Left renal cortex interstitium (tissue), 4 donors: ENCODE results near the gene EHMT1. TPM values are rescaled to one million over a fixed set of nuclear protein-coding genes. Genes with fewer than 3 reads are reported as not detected.
A peak's percentile ranks its signal among the peaks of the same experiment; 100 is the strongest.
"Not testable (repeated sequence)": the region's sequence is repeated elsewhere in the genome, so short reads cannot be mapped to it uniquely, and the experiment has no call there.

ENCODE experiments used
- DNase-seq, 4 donors: peaks; one replicate each; pipeline ENCODE4 v3.0.0-alpha.2; 2013; ENCODE audit warnings: low read depth in 4 of 4, low spot score in 2 of 4, missing footprints in 1 of 4
- polyA plus RNA-seq, 4 donors: library from polyadenylated mRNA; unstranded; fragments of 120-200 nt; gene quantifications; one replicate each; pipeline ENCODE4 v1.2.1, GENCODE V29; 2013; ENCODE audit not compliant: insufficient read length in 4 of 4

EHMT1 gene
- polyA plus RNA-seq, 4 donors: 64.0 to 89.3 (median 74.9) TPM

DNA sequence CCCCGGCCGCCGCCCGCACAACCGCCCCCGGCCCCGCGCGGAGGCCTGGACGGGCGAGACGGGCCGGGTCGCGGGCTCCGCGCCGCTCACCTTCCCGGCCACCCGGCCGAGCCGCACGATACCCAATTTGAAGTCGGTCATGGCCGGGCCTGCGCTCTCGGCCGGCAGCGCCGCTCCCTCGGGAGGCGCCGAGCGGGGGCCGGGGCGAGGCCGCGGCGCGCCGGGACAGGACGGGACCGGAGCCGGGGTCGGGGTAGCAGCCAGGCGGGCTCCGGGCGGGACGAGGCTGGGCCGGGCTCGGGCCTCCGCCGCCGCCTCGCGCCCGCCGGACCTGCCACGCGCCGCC lies 28.7 kb upstream of the EHMT1 start:
- DNase-seq: no peak

DNA sequence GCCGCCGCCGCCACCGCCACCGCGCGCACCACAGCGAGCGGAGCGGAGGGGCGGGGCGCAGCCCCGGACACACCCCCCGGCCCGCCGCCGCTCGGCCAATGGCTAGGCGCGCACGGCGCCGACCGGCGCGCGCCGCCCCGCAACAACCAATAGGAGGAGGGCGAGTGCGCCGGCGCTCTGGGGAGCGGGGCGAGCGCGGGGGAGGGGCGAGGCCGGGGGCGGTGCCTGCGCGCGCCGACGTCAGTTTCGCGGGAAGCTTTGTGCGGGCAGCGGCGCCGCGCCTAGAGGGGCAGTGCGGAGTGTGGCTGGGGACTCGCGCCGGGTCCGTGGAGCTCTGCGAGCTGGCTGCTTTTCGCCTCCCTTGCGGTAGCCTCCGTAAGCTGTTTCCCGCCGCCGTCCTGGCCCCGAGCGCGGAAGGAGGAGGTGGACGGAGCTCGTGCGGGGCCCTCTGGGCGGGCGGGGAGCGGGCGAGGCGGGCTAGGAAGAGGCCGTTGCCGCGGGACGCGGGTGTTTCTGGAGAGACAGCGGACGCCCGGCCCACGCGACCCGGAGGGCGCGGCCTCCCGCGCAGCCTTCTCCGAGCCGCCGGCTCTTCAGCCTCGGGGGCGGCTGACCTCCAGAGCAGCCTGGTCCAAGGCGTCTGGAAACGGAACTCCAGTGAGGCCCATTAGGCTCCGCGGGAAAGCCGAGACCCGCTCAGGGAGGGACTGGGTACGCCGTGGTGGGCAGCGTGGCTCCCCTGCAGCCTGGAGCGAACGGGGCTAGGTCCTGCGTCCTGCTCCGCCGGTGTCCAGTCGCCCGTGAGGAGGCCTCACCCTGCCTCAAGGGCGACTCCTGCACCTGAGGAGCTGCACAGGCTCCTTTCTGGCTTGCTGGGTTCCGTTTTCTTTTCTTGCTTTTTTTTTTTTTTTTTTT lies 28.1 kb upstream of the EHMT1 start, which contains the start of gene ZMYND19:
ZMYND19 (minus strand) TSS at position 44 of the 915 bp plus-strand sequence. CDS start 249 bp downstream, outside the sequence.
- DNase-seq: peak; percentile 62 to 83 (median 74)

DNA sequence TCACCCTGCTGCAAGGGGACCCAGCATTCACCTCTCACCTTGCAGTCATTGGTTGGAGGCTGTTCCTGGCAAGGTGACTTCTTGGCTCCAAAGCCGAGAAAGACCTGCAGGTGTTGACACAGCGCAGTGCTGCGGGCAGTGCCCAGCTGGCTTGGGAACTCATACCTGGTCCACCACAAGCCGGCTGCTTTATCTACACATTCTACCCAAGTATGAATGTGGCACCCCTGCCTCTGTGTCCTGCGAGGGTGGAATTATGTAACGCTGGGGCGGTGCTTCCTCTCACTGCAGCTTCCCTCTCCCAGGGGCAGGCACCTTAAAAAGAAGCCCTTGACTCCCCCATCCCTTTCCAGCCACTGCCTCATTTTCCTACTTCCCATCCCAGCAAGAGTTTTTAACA lies 26.0 kb upstream of the EHMT1 start:
- no peak for DNase-seq

DNA sequence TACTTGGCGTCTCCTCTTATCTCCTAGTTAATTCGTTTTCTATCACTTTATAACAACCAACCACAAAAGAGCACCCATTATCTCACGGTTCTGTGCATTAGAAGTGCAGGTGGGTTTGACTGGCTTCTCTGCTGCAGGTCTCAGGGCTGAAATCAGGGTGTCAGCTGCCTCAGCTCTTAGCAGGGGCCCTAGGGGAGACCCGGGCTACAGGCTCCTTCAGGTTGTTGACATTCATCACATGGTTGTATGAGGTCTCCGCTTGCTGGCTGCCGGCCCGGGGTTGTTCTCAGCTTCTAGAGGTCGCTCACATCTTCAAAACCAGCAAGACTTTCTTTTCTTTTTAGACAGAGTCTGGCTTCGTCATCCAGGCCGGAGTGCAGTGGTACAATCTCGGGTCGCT lies 25.6 kb upstream of the EHMT1 start:
- DNase-seq: no peak

DNA sequence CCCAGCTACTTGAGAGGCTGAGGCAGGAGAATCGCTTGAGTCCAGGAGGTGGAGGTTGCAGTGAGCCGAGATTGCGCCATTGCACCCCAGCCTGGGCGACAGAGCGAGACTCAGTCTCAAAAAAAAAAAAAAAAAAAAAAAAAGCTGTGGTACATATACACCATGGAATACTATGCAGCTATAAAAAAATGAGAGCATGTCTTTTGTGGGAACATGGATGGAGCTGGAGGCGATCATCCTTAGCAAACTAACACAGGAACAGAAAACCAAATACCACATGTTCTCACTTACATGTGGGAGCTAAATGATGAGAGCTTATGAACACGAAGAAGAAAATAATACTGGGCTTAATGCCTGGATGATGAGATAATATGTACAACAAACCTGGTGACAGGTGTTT lies 22.2 kb upstream of the EHMT1 start:
- DNase-seq: not testable (repeated sequence)

DNA sequence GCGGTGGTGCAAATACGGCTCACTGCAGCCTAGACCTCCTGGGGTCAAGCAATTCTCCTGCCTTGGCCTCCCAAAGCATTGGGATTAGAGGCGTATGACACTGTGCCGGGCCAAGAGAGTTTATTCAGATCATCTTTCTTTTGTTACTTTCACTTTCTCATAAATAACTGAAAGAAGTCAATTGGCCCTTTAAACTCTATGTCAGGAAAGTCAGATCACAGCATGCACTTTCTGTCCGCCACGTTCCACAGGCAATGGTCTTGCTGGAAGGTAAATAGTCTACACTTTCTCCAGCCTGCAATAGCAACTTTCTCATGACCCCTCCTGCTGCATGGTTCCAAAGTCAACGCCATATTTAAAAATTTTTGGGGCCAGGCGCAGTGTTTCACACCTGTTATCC lies 19.9 kb upstream of the EHMT1 start:
- DNase-seq: no peak

DNA sequence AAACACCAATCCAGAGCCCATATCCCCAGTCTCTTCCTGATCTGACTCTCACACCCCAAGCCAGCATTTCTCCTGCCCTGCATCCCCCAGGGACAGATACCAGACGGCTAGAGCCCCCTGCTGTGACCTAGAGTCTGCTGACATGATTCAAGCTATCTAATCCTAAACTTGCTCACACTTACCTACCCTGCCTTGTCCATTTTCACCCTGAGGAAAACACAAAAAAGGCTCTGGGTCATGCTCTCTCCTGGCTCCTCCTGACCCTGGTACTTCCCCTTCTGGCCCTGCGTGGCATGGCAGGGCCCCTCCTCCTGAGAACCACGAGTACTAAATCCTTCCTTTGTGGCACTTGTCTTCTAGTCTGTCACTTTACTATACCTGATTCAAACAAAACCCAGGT lies 16.1 kb upstream of the EHMT1 start:
- DNase-seq: no peak

DNA sequence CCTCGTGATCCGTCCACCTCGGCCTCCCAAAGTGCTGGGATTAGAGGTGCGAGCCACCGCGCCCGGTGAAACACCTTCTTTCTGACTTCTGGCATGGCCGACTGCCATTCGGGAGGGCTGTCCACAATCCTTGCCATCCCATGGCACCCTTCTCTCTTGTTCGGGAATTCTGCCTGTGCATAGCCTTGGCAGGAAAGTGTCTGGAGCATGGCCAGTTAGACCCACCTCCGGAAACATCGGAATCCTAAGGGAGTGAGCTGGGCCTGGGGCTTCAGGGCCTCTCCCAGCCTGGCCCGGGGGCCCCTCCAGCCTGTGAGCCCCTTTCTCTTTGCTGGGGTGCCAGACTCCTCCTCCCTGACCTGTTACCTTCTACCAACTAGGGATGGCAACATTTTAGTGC lies 14.9 kb upstream of the EHMT1 start:
- DNase-seq: no peak

DNA sequence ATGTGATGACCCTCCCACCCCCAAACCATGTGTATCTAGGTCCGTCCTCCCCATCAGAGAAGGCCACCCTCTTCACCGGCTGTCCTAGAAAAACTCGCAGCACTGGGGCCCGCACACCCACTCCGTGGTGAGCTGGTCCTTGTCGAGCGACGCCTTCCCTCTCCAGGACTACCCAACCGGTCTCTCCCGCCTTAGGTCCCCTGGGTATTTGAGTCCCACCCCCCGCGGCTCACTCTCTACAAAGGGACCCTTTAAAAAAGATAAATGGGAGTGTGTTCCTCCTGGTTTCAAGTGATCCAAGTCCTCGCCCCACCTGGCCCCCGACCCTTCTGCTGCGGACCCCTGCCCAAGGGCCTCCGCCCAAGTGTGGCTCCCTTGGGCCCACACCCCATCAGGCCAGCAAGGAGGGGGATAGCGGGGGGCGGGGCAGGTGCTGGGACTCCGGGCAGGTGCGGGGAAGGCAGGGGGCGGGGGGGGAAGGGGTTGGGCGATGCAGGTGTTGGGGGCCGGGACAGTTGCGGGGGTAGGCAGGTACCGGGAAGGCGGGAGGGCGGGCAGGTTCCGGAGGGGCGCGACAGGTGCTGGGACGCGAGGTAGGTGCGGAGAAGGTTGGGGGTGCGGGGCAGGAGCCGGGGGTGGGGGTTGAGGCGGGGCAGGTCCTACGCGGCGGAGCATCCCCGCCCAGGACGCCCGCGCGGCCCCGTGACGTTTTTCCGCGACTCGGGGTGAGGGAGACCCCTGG lies 14.3 kb upstream of the EHMT1 start:
- no peak for DNase-seq

DNA sequence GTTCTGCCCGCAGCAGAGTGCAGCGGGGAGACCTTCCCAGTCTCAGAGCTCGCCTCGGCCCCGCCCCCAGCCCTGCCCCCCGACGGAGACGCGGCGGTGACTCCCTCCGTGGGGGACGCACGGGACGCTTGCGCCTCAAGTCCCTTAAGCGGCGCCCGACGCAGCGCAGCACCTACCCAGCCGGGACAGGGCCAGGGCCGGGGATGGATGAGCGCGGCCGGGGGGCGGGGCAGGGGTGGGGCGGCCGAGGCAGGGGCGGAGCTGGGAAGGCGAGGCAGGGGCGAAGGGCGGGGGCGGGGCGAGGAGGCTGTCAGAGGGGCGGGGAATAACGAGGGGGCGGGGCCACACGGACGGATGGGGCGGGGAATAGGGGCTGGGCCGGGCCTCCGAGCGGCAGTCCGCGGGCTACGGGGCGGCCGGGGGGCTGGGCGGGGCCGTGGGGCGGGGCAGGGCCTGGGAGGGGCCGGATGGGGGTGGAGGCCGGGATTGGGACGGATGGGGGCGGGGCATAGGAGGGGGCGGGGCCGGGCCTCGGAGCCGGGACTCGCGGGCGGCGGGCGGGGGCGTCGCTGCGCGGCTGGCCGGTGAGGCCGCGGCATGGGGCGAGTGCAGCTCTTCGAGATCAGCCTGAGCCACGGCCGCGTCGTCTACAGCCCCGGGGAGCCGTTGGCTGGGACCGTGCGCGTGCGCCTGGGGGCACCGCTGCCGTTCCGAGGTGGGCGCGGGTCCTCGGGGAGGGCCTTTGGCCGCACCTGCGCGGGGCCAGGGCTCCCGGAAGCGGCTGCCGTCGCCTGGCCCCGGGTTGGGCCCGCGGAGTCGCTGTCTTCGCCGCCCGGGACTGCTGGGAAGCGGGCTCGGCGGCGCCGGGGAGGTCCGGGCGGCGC lies 13.4 kb upstream of the EHMT1 start, which contains the start of gene ARRDC1:
ARRDC1 (plus strand) TSS at position 566 of the 884 bp plus-strand sequence; CDS start at position 598, 32 bp downstream.
- DNase-seq: peak in 3 of 4 donors; percentile 69 to 85 (median 77)

DNA sequence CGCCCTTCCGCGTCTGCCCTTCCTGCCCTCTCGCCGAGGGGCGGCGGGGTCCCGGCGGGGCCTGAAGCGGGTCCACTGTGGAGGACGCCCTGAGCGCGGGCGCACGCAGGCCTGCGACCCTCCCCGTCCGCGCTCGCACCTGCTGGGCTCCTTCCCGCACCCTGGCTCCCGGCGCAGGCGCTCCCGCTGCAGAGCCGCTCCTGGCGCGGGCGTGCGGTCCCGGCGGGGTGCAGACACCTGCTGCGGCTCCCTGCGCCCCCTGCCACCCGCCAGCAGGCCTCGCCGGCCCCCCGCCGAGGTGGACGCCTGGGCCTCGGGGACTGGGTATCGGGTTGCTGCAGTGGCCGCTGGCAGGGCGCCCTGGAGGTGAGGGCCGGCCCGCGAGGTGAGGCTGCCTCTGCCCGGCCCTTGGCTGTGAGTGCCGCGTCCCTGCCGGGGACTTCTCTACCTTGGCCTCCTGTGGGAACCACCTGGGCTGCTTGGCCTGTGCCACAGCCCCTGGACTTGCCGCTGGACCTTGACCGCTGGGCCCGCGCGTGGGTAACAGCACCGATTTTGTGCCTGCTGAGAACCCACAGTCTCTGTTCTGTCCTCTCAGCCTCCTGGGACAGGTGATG lies 12.7 kb upstream of the EHMT1 start:
- no peak for DNase-seq

DNA sequence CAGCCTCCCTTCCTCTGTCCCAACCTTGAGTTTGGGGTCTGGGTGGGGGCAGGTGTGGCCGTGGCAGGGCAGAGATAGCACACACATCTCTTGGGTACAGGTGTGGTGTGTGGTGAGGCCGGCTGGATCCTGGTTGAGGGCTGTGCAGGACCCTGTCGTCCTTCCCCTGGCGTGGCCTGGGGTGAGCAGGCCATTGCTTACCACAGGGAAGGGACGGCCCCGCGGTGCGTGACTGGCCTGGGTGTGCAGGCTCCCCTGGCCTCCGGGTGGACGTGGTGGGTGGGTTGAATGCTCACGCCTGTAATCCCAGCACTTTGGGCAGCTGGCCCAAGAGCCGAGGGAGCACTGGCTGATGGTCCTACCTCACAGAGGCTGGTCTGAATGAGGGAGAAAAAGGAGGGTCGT lies 12.1 kb upstream of the EHMT1 start:
- no peak for DNase-seq

DNA sequence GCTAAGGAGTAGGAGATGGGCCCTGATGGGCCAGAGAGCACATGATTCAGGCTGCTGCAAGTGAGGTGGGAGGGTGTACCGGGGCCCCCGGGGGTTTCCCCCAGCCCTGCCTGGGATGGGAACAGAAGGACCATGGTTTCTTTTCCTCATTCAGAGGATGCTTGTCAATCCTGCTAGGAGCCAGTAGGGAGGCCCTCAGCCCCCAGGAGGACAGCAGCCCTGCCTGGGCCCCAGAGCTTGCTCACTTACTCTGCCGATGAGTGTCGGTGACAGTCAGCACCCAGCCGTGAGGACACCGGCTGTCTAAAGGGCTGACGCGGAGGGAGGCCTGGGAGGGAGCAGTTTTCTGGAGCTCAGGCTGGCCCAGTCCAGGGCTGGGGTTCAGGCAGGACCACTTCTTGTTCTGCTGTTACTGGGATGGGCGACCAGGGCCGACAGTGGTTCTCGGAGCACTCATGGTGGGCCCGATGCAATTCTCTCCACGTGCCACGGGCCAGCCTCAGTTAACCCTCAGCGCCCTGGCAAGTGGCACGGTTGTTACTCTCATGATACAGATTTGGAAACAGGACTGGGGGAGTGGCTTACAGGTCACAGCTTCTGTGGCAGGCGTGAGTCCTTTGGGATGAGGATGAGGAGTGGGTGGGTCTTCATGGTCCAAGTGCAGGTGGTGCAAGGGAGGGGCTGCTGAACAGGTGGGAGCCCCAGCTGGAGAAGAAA lies 11.5 kb upstream of the EHMT1 start:
- no peak for DNase-seq

DNA sequence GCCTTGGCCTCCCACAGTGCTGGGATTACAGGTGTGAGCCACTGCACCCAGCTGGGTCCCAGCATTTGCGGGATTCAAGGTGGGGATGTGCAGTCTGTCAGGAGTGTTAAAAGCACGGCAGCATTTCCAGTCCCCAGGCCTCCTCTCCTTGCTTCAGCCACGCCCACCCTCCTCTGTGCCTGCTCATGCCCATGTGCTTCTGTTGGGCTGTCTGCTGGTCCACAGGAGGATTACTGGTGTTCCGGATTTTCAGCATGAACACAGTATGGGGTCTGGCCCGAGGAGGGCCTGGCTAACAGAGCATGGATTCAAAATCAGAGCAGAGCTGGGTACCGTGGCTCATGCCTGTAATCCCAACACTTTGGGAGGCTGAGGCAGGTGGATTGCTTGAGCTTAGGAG lies 7.9 kb upstream of the EHMT1 start:
- no peak for DNase-seq

DNA sequence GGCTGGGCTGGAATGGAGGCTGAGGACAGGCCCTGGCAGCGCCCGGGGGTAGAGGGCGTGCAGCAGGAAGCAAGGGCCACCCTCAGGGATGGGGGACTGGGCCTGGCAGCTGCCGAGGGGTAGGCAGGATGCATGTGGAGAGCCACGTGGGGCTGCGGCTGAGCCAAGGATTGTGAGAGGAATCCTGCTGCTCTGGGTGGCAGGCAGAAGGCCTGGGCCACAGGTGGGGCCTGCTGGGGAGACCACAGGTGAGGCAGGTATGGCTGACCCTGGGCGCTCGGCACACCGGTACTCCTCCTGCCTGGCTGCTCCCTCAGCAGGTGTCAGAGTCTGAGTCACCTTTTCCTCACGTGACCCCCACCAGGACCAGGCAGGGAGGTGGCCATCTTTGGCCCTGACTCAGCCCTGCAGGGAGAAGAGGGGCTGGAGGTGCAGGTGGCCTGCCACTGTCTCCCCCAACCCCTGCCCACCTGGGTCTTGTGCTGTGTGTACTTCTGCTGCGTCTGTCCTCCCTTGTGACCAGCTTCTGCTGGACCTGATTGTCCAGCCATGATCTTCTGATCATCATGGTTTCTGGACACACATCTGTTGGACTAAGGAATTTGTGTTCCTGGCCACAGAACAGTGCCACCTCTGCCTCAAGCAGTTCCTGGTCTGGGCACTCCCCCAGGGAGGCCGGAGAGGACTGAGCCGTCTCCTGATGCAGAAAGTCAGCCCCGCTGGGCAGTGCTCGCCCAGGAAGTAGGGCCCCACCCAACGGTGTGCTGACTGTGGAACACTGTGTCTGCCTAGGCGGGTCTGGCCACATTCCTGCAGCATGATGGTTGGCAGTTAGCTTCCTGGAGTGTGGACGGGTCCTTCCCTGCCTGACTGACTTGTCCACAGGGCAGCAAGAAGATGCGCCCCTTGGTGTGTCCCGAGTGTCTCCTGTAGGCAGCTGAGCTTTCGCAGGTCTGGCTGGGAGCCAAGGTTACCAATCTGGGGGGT lies 6.9 kb upstream of the EHMT1 start:
- no peak for DNase-seq

DNA sequence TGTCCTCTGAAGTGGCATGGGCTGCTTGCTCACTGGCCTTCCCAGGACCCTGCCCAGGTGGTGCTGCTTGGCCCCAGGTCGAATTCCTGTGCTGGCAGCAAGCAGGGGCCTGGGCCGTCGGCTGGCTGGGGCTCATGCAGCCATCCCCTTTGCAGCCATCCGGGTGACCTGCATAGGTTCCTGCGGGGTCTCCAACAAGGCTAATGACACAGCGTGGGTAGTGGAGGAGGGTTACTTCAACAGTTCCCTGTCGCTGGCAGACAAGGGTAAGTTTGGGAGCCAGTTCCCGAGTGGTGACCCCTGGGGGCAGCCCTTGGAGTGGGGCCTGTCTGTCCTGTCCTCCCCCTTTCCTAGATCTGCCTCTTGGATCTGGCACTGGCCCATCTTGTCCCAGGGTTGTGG lies 6.1 kb upstream of the EHMT1 start:
- DNase-seq: no peak

DNA sequence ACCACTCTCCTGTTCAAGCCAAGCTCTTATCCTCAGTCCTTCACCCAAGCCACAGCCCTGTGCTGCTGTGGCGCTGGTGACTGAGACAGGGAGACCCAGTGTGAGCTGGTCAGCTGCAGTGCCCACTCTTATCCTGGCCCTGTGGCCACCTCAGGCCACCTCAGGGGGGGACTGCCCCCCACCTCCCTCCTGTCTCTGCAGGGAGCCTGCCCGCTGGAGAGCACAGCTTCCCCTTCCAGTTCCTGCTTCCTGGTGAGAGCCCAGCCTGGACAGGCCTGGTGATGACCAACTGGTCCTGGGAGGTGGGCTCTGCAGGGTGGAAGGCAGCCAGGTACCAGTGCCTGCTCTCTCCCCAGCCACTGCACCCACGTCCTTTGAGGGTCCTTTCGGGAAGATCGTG lies 5.5 kb upstream of the EHMT1 start:
- DNase-seq: no peak

DNA sequence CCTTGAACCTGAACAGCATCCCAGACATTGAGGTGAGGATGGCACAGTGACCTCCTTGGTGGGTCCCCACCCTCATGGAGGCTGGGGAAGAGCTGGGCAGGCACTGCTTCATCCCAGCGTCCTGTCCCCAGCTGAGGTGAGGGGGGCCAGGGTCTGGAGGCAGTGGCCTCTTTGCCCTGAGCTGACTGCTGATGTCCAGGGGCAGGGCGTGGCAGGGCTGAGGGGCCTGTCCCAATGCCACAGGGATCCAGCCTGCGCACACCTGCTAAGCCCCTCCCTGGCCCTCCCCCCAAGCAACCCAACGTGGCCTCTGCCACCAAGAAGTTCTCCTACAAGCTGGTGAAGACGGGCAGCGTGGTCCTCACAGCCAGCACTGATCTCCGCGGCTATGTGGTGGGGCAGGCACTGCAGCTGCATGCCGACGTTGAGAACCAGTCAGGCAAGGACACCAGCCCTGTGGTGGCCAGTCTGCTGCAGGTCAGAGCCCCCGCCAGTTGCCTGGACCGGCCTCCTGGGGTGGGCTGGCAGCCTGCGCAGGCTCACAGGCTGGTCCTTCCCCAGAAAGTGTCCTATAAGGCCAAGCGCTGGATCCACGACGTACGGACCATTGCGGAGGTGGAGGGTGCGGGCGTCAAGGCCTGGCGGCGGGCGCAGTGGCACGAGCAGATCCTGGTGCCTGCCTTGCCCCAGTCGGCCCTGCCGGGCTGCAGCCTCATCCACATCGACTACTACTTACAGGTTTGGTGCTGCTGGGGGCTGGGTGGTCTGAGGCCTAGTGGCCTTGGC lies 4.9 kb upstream of the EHMT1 start:
- DNase-seq: no peak
